Natural killer cell (primary cell): ENCODE data around the gene TICAM1. TPM values are rescaled to one million over a fixed set of nuclear protein-coding genes. Genes with fewer than 3 reads are reported as not detected.
A peak's percentile ranks its signal among the peaks of the same experiment; 100 is the strongest.
"Not testable (repeated sequence)": the region's sequence is repeated elsewhere in the genome, so short reads cannot be mapped to it uniquely, and the experiment has no call there.

Experiments
- ATAC-seq, 3 donors: fragments of 150-1000 bp in 2 of 3; fragments of 200-7000 bp in 1 of 3; cut with Tn5 transposase; 1 replicate in 1 of 3; 2 replicates in 2 of 3; pipeline ENCODE4 v1.10.0; 2021; ENCODE audit warnings: mild to moderate bottlenecking in 2 of 3, moderate library complexity in 2 of 3
- DNase-seq, 2 donors: peaks; one replicate each; pipeline versions ENCODE4 v3.0.0 to v3.0.0-alpha.2; 2013 to 2021; ENCODE audit warnings: mixed read lengths in 1 of 2
- H3K27ac ChIP-seq: one replicate; pipeline ENCODE4 v1.5.1; 2013; ENCODE audit warnings: mild to moderate bottlenecking, low read length
- H3K27me3 ChIP-seq: one replicate; pipeline ENCODE4 v1.6.1; 2013; ENCODE audit warnings: low read length; ENCODE audit not compliant: control insufficient read depth, insufficient read depth
- H3K36me3 ChIP-seq: one replicate; pipeline ENCODE4 v1.6.1; 2013; ENCODE audit warnings: low read length; ENCODE audit not compliant: control insufficient read depth, insufficient read depth
- H3K4me1 ChIP-seq: one replicate; pipeline ENCODE4 v1.6.1; 2013; ENCODE audit warnings: low read length; ENCODE audit not compliant: control insufficient read depth, insufficient read depth
- H3K4me3 ChIP-seq: one replicate; pipeline ENCODE4 v1.5.1; 2013; ENCODE audit warnings: low read length
- H3K9me3 ChIP-seq: one replicate; pipeline ENCODE4 v1.6.1; 2013; ENCODE audit warnings: low read length; ENCODE audit not compliant: control insufficient read depth, insufficient read depth
- H3K27ac Mint-ChIP-seq, 2 donors: one replicate each; pipeline ENCODE4 v1.8.0; 2022; ENCODE audit warnings: mild to moderate bottlenecking in 2 of 2, mixed read lengths in 2 of 2, moderate library complexity in 1 of 2
- H3K27me3 Mint-ChIP-seq, 2 donors: one replicate each; pipeline ENCODE4 v1.8.0; 2022; ENCODE audit warnings: low read depth in 2 of 2, mixed read lengths in 2 of 2
- H3K36me3 Mint-ChIP-seq: one replicate; pipeline ENCODE4 v1.8.0; 2022; ENCODE audit warnings: mixed read lengths
- H3K4me1 Mint-ChIP-seq, 2 donors: one replicate each; pipeline ENCODE4 v1.8.0; 2022; ENCODE audit warnings: mixed read lengths in 2 of 2
- H3K4me3 Mint-ChIP-seq: one replicate; pipeline ENCODE4 v1.8.0; 2022; ENCODE audit warnings: mild to moderate bottlenecking, moderate library complexity, mixed read lengths
- H3K9me3 Mint-ChIP-seq, 2 donors: one replicate each; pipeline ENCODE4 v1.8.0; 2022; ENCODE audit warnings: mixed read lengths in 2 of 2
- CTCF ChIP-seq: fragments of 200-600 bp; IDR thresholded peaks from one replicate; pipeline ENCODE4 v1.8.0; 2022; ENCODE audit warnings: antibody characterized with exemption
- WGBS: methylation state at CpG from one replicate; pipeline ENCODE4 v1.1.7; 2013; ENCODE audit warnings: missing lambda C conversion rate; ENCODE audit not compliant: insufficient coverage; 5-methylcytosine and 5-hydroxymethylcytosine counted together
- intact Hi-C: fragments of 100-400 bp; cut with micrococcal nuclease; formaldehyde crosslinking; loops from one replicate; pipeline ENCODE4 v1.14.2; 2022
- total RNA-seq, 4 donors: library from RNA; stranded (reverse); fragments of 120-200 nt in 1 of 4; gene quantifications; one replicate each; pipeline versions ENCODE4 v1.2.3 to v1.2.4, GENCODE V29; 2013 to 2022

TICAM1 gene
- total RNA-seq, 3 donors from 2014 or later (not counting 1 experiment from before 2014, with no cell fraction given): 22.6 to 24.8 (median 22.7) TPM

GRCh38 chr19:4830332-4830731, 1.2 kb downstream of the TICAM1 start:
- WGBS: 86% methylated on average over 6 of the region's 6 CpGs
- no peak for TF ChIP-seq CTCF
- peaks cover 32% of the 10 kb centered on the region for H3K4me1 ChIP-seq
- intact Hi-C loops: no loop called here
- Mint-ChIP-seq H3K9me3 (no peaks in the 10 kb centered on the region), H3K27me3 (no peaks in the 10 kb centered on the region), H3K27ac (peak overlapping the region; percentile 86 to 92), H3K4me3 (peak overlapping the region; percentile 89), H3K4me1 (peaks cover 20 to 30% of the 10 kb centered on the region in 2 donors), H3K36me3 (no peaks in the 10 kb centered on the region)
- DNase-seq (no peak), ATAC-seq (no peak)
- H3K27me3 ChIP-seq: no peaks in the 10 kb centered on the region
- H3K4me3 ChIP-seq: peak overlapping the region; percentile 76
- no peaks in the 10 kb centered on the region for H3K36me3 ChIP-seq
- H3K27ac ChIP-seq: peak overlapping the region; percentile 84
- H3K9me3 ChIP-seq: no peaks in the 10 kb centered on the region

GRCh38 chr19:4829001-4829712, 2.4 kb downstream of the TICAM1 start:
- Mint-ChIP-seq H3K4me3 (peak overlapping the region; percentile 53), H3K4me1 (peaks cover 20 to 30% of the 10 kb centered on the region in 2 donors), H3K27ac (peak overlapping the region; percentile 34 to 73), H3K36me3 (no peaks in the 10 kb centered on the region), H3K9me3 (no peaks in the 10 kb centered on the region), H3K27me3 (no peaks in the 10 kb centered on the region)
- DNase-seq (peak in 1 of 2 donors; percentile 57), ATAC-seq (no peak)
- TF ChIP-seq CTCF: no peak
- Histone ChIP-seq H3K4me1 (peaks cover 32% of the 10 kb centered on the region), H3K27me3 (no peaks in the 10 kb centered on the region), H3K27ac (no peak overlapping the region), H3K4me3 (no peak overlapping the region), H3K9me3 (no peaks in the 10 kb centered on the region), H3K36me3 (no peaks in the 10 kb centered on the region)
- 63% methylated on average over 13 of the region's 16 CpGs for WGBS
- intact Hi-C loops: no loop called here

GRCh38 chr19:4823577-4823976, 7.9 kb downstream of the TICAM1 start:
- no peak overlapping the region for H3K27ac ChIP-seq
- TF ChIP-seq CTCF: no peak
- Mint-ChIP-seq H3K4me1 (peaks cover 0 to 14% of the 10 kb centered on the region in 2 donors), H3K36me3 (no peaks in the 10 kb centered on the region), H3K9me3 (no peaks in the 10 kb centered on the region), H3K27me3 (no peaks in the 10 kb centered on the region), H3K4me3 (no peak overlapping the region), H3K27ac (no peak overlapping the region)
- no peaks in the 10 kb centered on the region for H3K36me3 ChIP-seq
- DNase-seq: no peak
- ATAC-seq: no peak
- H3K4me3 ChIP-seq: no peak overlapping the region
- 83% methylated on average over 6 of the region's 6 CpGs for WGBS
- no peaks in the 10 kb centered on the region for H3K27me3 ChIP-seq
- H3K9me3 ChIP-seq: no peaks in the 10 kb centered on the region
- H3K4me1 ChIP-seq: peaks cover under 1% of the 10 kb centered on the region
- intact Hi-C loops: no loop called here

GRCh38 chr19:4822354-4822753, 9.2 kb downstream of the TICAM1 start:
- H3K4me3 ChIP-seq, H3K27ac Mint-ChIP-seq, H3K9me3 ChIP-seq, H3K27me3 Mint-ChIP-seq, H3K4me1 Mint-ChIP-seq, H3K27me3 ChIP-seq, H3K36me3 Mint-ChIP-seq, H3K4me3 Mint-ChIP-seq, H3K36me3 ChIP-seq, H3K4me1 ChIP-seq, H3K9me3 Mint-ChIP-seq, DNase-seq, ATAC-seq, H3K27ac ChIP-seq, intact Hi-C loops: not testable (repeated sequence)
- 95% methylated on average over 7 of the region's 7 CpGs for WGBS
